HepG2 (cell line): ENCODE measurements around the gene FUT1. TPM values are rescaled to one million over a fixed set of nuclear protein-coding genes. Genes with fewer than 3 reads are reported as not detected.

ENCODE experiments used
- ATAC-seq: fragments of 200-7000 bp; cut with Tn5 transposase; 3 replicates; pipeline ENCODE4 v1.9.1; 2020; ENCODE audit warnings: mild to moderate bottlenecking, moderate library complexity
- BruUV-seq: library from RNA; stranded (reverse); fragments of 400-500 nt; replicated peaks from 2 replicates; lab custom pipeline; 2021; lab: Mats Ljungman, UMichigan
- CTCF ChIA-PET: fragments of 300-600 bp; formaldehyde crosslinking; extraction: SDS; loops from one replicate; lab custom pipeline; 2021; ENCODE audit warnings: low total read pairs, inconsistent platforms, low intra/inter-chr PET ratio; lab: Yijun Ruan, JAX
- POLR2A ChIA-PET: fragments of 350-600 bp; sonication (Branson Sonifier 250); formaldehyde crosslinking; loops from one replicate; lab custom pipeline; 2020; ENCODE audit warnings: antibody characterized with exemption, inconsistent platforms; lab: Yijun Ruan, JAX
- DNase-seq: peaks from one replicate; pipeline ENCODE4 v3.0.0-alpha.2; 2015; ENCODE audit warnings: low spot score
- FAIRE-seq: peaks from 3 replicates; lab custom pipeline; 2011; peaks lifted over from hg19 to GRCh38; lab: Jason Lieb, UNC
- H2AFZ ChIP-seq: one replicate; pipeline ENCODE4 v1.6.1; 2011; ENCODE audit warnings: low read length, inconsistent platforms
- H3K27ac ChIP-seq: fragments of 300-600 bp; 3 replicates; pipeline ENCODE4 v1.8.0; 2011; ENCODE audit warnings: mixed run types, mild to moderate bottlenecking, mixed read lengths, low read length, inconsistent platforms; ENCODE audit not compliant: insufficient read depth; ENCODE audit errors: extremely low read length
- H3K27me3 ChIP-seq, 2 experiments: fragments of 200-600 bp in 1 of 2; 2 replicates in 1 of 2; 3 replicates in 1 of 2; pipeline versions ENCODE4 v1.6.0 to v1.8.0; 2011; ENCODE audit warnings: low read length in 2 of 2, mild to moderate bottlenecking in 2 of 2, moderate library complexity in 2 of 2, inconsistent platforms in 1 of 2; ENCODE audit not compliant: insufficient read depth in 2 of 2, control insufficient read depth in 1 of 2
- H3K36me3 ChIP-seq, 2 experiments: fragments of 200-600 bp in 1 of 2; replicated peaks in 1 of 2; 2 replicates in 1 of 2; 3 replicates in 1 of 2; pipeline versions ENCODE4 v1.5.1 to v1.8.0; 2011; ENCODE audit warnings: low read length in 2 of 2, inconsistent platforms in 1 of 2; ENCODE audit not compliant: insufficient read depth in 2 of 2, control insufficient read depth in 1 of 2
- H3K4me1 ChIP-seq: 2 replicates; pipeline ENCODE4 v1.5.1; 2012; ENCODE audit warnings: low read length, inconsistent platforms; ENCODE audit not compliant: insufficient read depth
- H3K4me2 ChIP-seq: 2 replicates; pipeline ENCODE4 v1.6.0; 2011; ENCODE audit warnings: low read depth, low read length, inconsistent platforms
- H3K4me3 ChIP-seq, 3 experiments: fragments of 200-600 bp in 1 of 3; sonication (generic), shearing (Covaris generic) in 1 of 3; replicated peaks in 1 of 3; 2 replicates each; pipeline ENCODE4 v1.5.1; 2011 to 2016; ENCODE audit warnings: low read length in 3 of 3, inconsistent platforms in 2 of 3, low read depth in 2 of 3, mild to moderate bottlenecking in 2 of 3, control low read depth in 1 of 3, mixed read lengths in 1 of 3; ENCODE audit not compliant: insufficient read depth in 1 of 3
- H3K79me2 ChIP-seq: one replicate; pipeline ENCODE4 v1.6.1; 2011; ENCODE audit warnings: low read length, inconsistent platforms; ENCODE audit not compliant: insufficient read depth
- H3K9ac ChIP-seq: 2 replicates; pipeline ENCODE4 v1.6.0; 2011; ENCODE audit warnings: mild to moderate bottlenecking, low read depth, low read length, inconsistent platforms; ENCODE audit not compliant: insufficient read depth
- H3K9me3 ChIP-seq: 2 replicates; pipeline ENCODE4 v1.5.1; 2012; ENCODE audit warnings: mild to moderate bottlenecking, low read length
- H4K20me1 ChIP-seq: 2 replicates; pipeline ENCODE4 v1.6.0; 2011; ENCODE audit warnings: inconsistent platforms, mild to moderate bottlenecking, low read length, moderate library complexity; ENCODE audit not compliant: insufficient read depth
- AFF4 ChIP-seq: sonication (generic); formaldehyde crosslinking; IDR thresholded peaks from 2 replicates; pipeline ENCODE4 v1.4.0; 2020; ENCODE audit warnings: missing genetic modification reagents
- KDM6A ChIP-seq: IDR thresholded peaks from 2 replicates; pipeline ENCODE4 v1.6.1; 2016; ENCODE audit warnings: low read depth
- MYPOP ChIP-seq: sonication (generic); formaldehyde crosslinking; IDR thresholded peaks from 2 replicates; pipeline ENCODE4 v1.8.1; 2023; ENCODE audit warnings: mild to moderate bottlenecking, moderate library complexity, missing genetic modification reagents
- RXRB ChIP-seq: IDR thresholded peaks from 2 replicates; pipeline ENCODE4 v1.6.1; 2016; ENCODE audit warnings: borderline replicate concordance, missing genetic modification reagents, missing compliant biosample characterization
- SNRNP70 ChIP-seq: fragments of 200-400 bp; formaldehyde crosslinking; IDR thresholded peaks from 2 replicates; pipeline ENCODE4 v1.6.1; 2017; ENCODE audit warnings: mild to moderate bottlenecking, low read depth, low read length, moderate library complexity
- ZNF136 ChIP-seq: sonication (generic); formaldehyde crosslinking; IDR thresholded peaks from 2 replicates; pipeline ENCODE4 v1.8.1; 2022; ENCODE audit warnings: low read depth, mild to moderate bottlenecking, moderate library complexity, missing genetic modification reagents
- ZNF180 ChIP-seq: sonication (generic); formaldehyde crosslinking; IDR thresholded peaks from 2 replicates; pipeline ENCODE4 v1.4.0; 2020; ENCODE audit warnings: low read depth, missing genetic modification reagents, borderline replicate concordance
- ZNF33A ChIP-seq: sonication (generic); formaldehyde crosslinking; IDR thresholded peaks from 2 replicates; pipeline ENCODE4 v1.5.1; 2020; ENCODE audit warnings: missing genetic modification reagents, mild to moderate bottlenecking, moderate library complexity, borderline replicate concordance
- ZNF558 ChIP-seq: sonication (generic); formaldehyde crosslinking; IDR thresholded peaks from 2 replicates; pipeline ENCODE4 v1.9.0; 2022; ENCODE audit warnings: mild to moderate bottlenecking, missing genetic modification reagents, borderline replicate concordance
- ZNF616 ChIP-seq: sonication (generic); formaldehyde crosslinking; IDR thresholded peaks from 2 replicates; pipeline ENCODE4 v1.5.0; 2020; ENCODE audit warnings: low read depth, mild to moderate bottlenecking, missing genetic modification reagents
- ZNF660 ChIP-seq: sonication (generic); formaldehyde crosslinking; IDR thresholded peaks from 2 replicates; pipeline ENCODE4 v1.5.1; 2020; ENCODE audit warnings: mild to moderate bottlenecking, low read depth, missing genetic modification reagents, borderline replicate concordance
- ZNF709 ChIP-seq: sonication (generic); formaldehyde crosslinking; IDR thresholded peaks from 2 replicates; pipeline ENCODE4 v1.5.0; 2020; ENCODE audit warnings: mild to moderate bottlenecking, missing genetic modification reagents
- ZNF747 ChIP-seq: sonication (generic); formaldehyde crosslinking; IDR thresholded peaks from 2 replicates; pipeline ENCODE4 v1.8.1; 2023; ENCODE audit warnings: missing genetic modification reagents, mild to moderate bottlenecking, borderline replicate concordance
- ZNF839 ChIP-seq: sonication (generic); formaldehyde crosslinking; IDR thresholded peaks from 2 replicates; pipeline ENCODE4 v1.4.0; 2020; ENCODE audit warnings: missing genetic modification reagents, mild to moderate bottlenecking, borderline replicate concordance
- WGBS: methylation state at CpG from one replicate; pipeline ENCODE4 v1.1.6; 2017; ENCODE audit warnings: low lambda C conversion rate; 5-methylcytosine and 5-hydroxymethylcytosine counted together
- in situ Hi-C: cut with HindIII; loops from 2 replicates; pipeline ENCODE4 v1.10.0; 2017; ENCODE audit warnings: low pct_unique_long_range_greater_than_20kb; ENCODE audit not compliant: extremely low pct_ligation_motif_present
- intact Hi-C: fragments of 100-400 bp; cut with micrococcal nuclease; formaldehyde crosslinking; loops from one replicate; pipeline ENCODE4 v1.10.0; 2022; ENCODE audit not compliant: unreplicated experiment
- polyA plus RNA-seq, 8 experiments: library from polyadenylated mRNA; depleted of rRNA in 3 of 8; stranded (reverse) in 7 of 8; unstranded in 1 of 8; fragments of >200 nt; fragmentation: Illumina TruSeq in 4 of 8; extraction: Trizol in 4 of 8; gene quantifications; 2 replicates each; pipeline versions ENCODE4 v1.2.1 to v1.2.3, GENCODE V29; 2011 to 2016; ENCODE audit warnings: low read depth in 4 of 8, missing spikeins in 1 of 8, mixed read lengths in 1 of 8; ENCODE audit not compliant: insufficient read depth in 1 of 8
- total RNA-seq, 5 experiments: library from RNA; depleted of rRNA; stranded (reverse); fragments of >200 nt; fragmentation: Illumina TruSeq; extraction: Trizol; gene quantifications; 2 replicates each; pipeline ENCODE4 v1.2.3, GENCODE V29; 2016; ENCODE audit warnings: low read depth in 1 of 5
- TF ChIP-seq, protein P1 (sequence below): sonication (generic); formaldehyde crosslinking; IDR thresholded peaks from 2 replicates; pipeline ENCODE4 v1.5.0; 2020; ENCODE audit warnings: missing genetic modification reagents
- TF ChIP-seq, protein P2 (sequence below): sonication (generic); formaldehyde crosslinking; IDR thresholded peaks from 2 replicates; pipeline ENCODE4 v1.4.0; 2020; ENCODE audit warnings: missing genetic modification reagents

Gene FUT1
- total and polyA plus RNA-seq, 2 of the 13 experiments (the other 11 are each of a cell fraction or from before 2014, with no cell fraction given): 0.07 to 1.1 TPM

DNA sequence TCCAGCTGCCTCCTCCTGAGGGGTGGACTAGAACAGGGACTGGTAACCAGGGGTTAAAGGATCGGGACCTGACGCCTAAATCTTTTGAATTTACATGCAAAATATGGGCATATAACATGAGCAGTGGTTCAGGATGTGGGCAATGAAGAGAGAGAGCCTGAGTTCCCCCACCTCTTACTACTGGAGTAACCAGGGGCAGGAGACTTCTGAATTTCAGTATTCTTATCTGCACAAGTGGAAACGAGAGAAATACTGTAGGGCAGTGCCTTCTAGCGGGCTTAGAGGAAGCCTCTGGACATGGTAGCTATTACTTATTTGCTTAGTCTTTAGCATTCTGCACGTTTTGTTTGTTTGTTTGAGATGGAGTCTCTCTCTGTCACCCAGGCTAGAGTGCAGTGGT, 32.1 kb upstream of the FUT1 start:
- Histone ChIP-seq H3K79me2 (no peaks in the 10 kb centered on the region), H3K9me3 (no peaks in the 10 kb centered on the region), H3K9ac (no peak overlapping the region), H3K27ac (no peak overlapping the region), H3K4me1 (peaks cover 37% of the 10 kb centered on the region), H3K4me3 (no peak overlapping the region), H2AFZ (no peak overlapping the region), H3K36me3 (no peaks in the 10 kb centered on the region), H4K20me1 (no peaks in the 10 kb centered on the region), H3K27me3 (no peaks in the 10 kb centered on the region; a peak in 1 of 5 replicates), H3K4me2 (peak overlapping the region; percentile 41; the same call in 1 of the 2 replicates)
- FAIRE-seq (no peak), DNase-seq (no peak), ATAC-seq (peak; percentile 76)
- in situ Hi-C loops (loop anchor here (10.0 kb wide), 1 partner anchor 110 kb away; the partner anchor contains the start of gene NTN5), intact Hi-C loops (loop anchor here (1.0 to 10.0 kb wide), 2 partner anchors 109 to 180 kb away; partner anchors contain the start of gene FTL)
- CTCF ChIA-PET: interaction anchor here (1.3 kb wide), 1 partner anchor 46 kb away, joined by 6 read pairs; no protein-coding TSS in a partner anchor
- WGBS: 13% methylated on average over 5 of the region's 5 CpGs
- BruUV-seq: no TSS peak
- POLR2A ChIA-PET: interaction anchor here (0.8 to 1.6 kb wide), 5 partner anchors 11 to 64 kb away, joined by 3 to 4 read pairs (median 4); no protein-coding TSS in a partner anchor
- TF ChIP-seq ZNF660 (CRISPR knock-in tag) (no peak), ZNF747 (CRISPR knock-in tag) (no peak), MYPOP (no peak), KDM6A (no peak), ZNF180 (no peak), RXRB (no peak), ZNF709 (no peak), ZNF33A (CRISPR knock-in tag) (no peak), SNRNP70 (no peak), ZNF839 (CRISPR knock-in tag) (no peak), ZNF616 (CRISPR knock-in tag) (no peak), ZNF558 (CRISPR knock-in tag) (no peak), AFF4 (no peak), ZNF136 (CRISPR knock-in tag) (no peak)
- TF ChIP-seq, protein P1, sequence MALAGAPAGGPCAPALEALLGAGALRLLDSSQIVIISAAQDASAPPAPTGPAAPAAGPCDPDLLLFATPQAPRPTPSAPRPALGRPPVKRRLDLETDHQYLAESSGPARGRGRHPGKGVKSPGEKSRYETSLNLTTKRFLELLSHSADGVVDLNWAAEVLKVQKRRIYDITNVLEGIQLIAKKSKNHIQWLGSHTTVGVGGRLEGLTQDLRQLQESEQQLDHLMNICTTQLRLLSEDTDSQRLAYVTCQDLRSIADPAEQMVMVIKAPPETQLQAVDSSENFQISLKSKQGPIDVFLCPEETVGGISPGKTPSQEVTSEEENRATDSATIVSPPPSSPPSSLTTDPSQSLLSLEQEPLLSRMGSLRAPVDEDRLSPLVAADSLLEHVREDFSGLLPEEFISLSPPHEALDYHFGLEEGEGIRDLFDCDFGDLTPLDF (CRISPR knock-in tag): no peak
- TF ChIP-seq, protein P2, sequence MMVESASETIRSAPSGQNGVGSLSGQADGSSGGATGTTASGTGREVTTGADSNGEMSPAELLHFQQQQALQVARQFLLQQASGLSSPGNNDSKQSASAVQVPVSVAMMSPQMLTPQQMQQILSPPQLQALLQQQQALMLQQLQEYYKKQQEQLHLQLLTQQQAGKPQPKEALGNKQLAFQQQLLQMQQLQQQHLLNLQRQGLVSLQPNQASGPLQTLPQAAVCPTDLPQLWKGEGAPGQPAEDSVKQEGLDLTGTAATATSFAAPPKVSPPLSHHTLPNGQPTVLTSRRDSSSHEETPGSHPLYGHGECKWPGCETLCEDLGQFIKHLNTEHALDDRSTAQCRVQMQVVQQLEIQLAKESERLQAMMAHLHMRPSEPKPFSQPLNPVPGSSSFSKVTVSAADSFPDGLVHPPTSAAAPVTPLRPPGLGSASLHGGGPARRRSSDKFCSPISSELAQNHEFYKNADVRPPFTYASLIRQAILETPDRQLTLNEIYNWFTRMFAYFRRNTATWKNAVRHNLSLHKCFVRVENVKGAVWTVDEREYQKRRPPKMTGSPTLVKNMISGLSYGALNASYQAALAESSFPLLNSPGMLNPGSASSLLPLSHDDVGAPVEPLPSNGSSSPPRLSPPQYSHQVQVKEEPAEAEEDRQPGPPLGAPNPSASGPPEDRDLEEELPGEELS (CRISPR knock-in tag): peak; percentile 35; the same call in 1 of the 2 replicates
